K562 (cell line): Measurements from ENCODE around the gene SLC32A1. TPM values are rescaled to one million over a fixed set of nuclear protein-coding genes. Genes with fewer than 3 reads are reported as not detected.

Experiments used
- ATF1 ChIP-seq, 2 experiments: fragments of 450-650 bp in 1 of 2; IDR thresholded peaks; 2 replicates each; pipeline ENCODE4 v1.6.1; 2016; ENCODE audit warnings: missing compliant biosample characterization in 1 of 2, missing genetic modification characterization in 1 of 2
- C11orf30 ChIP-seq: fragments of 450-650 bp; IDR thresholded peaks from 2 replicates; pipeline ENCODE4 v1.6.1; 2016; ENCODE audit warnings: low read depth, mild to moderate bottlenecking
- CEBPB ChIP-seq: fragments of 450-650 bp; IDR thresholded peaks from 2 replicates; pipeline ENCODE4 v1.6.1; 2016; ENCODE audit warnings: missing genetic modification characterization, missing compliant biosample characterization
- EP300 ChIP-seq: IDR thresholded peaks from 2 replicates; pipeline ENCODE4 v1.6.1; 2012; ENCODE audit warnings: low read length, improper control_type of control experiment
- MTA2 ChIP-seq: fragments of 450-650 bp; IDR thresholded peaks from 2 replicates; pipeline ENCODE4 v1.6.1; 2016; ENCODE audit warnings: low read depth
- SMAD4 ChIP-seq: fragments of 250-450 bp; sonication (Bioruptor Pico); conservative IDR thresholded peaks from 2 replicates; pipeline ENCODE4 v1.8.0; 2021; ENCODE audit warnings: inconsistent platforms, mild to moderate bottlenecking, moderate library complexity
- SMARCE1 ChIP-seq: fragments of 450-650 bp; IDR thresholded peaks from 2 replicates; pipeline ENCODE4 v1.7.1; 2016; ENCODE audit warnings: mild to moderate bottlenecking
- SRF ChIP-seq, 2 experiments: fragments of 250-450, 450-650 bp in 1 of 2; sonication (Bioruptor Pico) in 1 of 2; sonication (generic) in 1 of 2; formaldehyde crosslinking; IDR thresholded peaks; 2 replicates each; pipeline versions ENCODE4 v1.5.0 to v1.5.1; 2020 to 2022; ENCODE audit warnings: mild to moderate bottlenecking in 1 of 2, missing genetic modification reagents in 1 of 2
- TAF15 ChIP-seq: fragments of 200-400 bp; formaldehyde crosslinking; IDR thresholded peaks from 2 replicates; pipeline ENCODE4 v1.6.1; 2017; ENCODE audit warnings: mild to moderate bottlenecking, low read depth, low read length, moderate library complexity
- XRCC5 ChIP-seq: fragments of 200-400 bp; formaldehyde crosslinking; IDR thresholded peaks from 2 replicates; pipeline ENCODE4 v1.6.1; 2017; ENCODE audit warnings: low read depth, mild to moderate bottlenecking, low read length
- ZNF175 ChIP-seq: fragments of 200-800 bp; sonication (Bioruptor generic); IDR thresholded peaks from 2 replicates; pipeline ENCODE4 v1.6.1; 2016; ENCODE audit warnings: low read depth, mild to moderate bottlenecking, missing genetic modification characterization, missing compliant biosample characterization
- ZNF197 ChIP-seq: fragments of 200-800 bp; sonication (Bioruptor generic); IDR thresholded peaks from 2 replicates; pipeline ENCODE4 v1.6.1; 2016; ENCODE audit warnings: low read depth, missing genetic modification characterization, missing compliant biosample characterization
- ZNF398 ChIP-seq: fragments of 250-450 bp; sonication (Bioruptor Pico); IDR thresholded peaks from 2 replicates; pipeline ENCODE4 v1.8.0; 2021; ENCODE audit warnings: moderate library complexity, mild to moderate bottlenecking, inconsistent platforms
- ZNF609 ChIP-seq: sonication (generic); formaldehyde crosslinking; IDR thresholded peaks from 2 replicates; pipeline ENCODE4 v1.8.1; 2023; ENCODE audit warnings: missing genetic modification reagents, mild to moderate bottlenecking, borderline replicate concordance
- ZNF639 ChIP-seq, 2 experiments: fragments of 200-800 bp in 1 of 2; sonication (Bioruptor generic) in 1 of 2; sonication (generic) in 1 of 2; formaldehyde crosslinking in 1 of 2; IDR thresholded peaks in 1 of 2; conservative IDR thresholded peaks in 1 of 2; 2 replicates each; pipeline versions ENCODE4 v1.5.0 to v1.6.1; 2016 to 2020; ENCODE audit warnings: missing compliant biosample characterization in 1 of 2, missing genetic modification characterization in 1 of 2, missing genetic modification reagents in 1 of 2
- polyA plus RNA-seq, 8 experiments: library from polyadenylated mRNA; depleted of rRNA in 4 of 8; stranded (reverse) in 5 of 8; unstranded in 3 of 8; fragments of >200 nt; fragmentation: Nextera tagmentation in 2 of 8; fragmentation: Illumina TruSeq in 1 of 8; extraction: Ambion mirVana in 2 of 8; extraction: Trizol in 1 of 8; gene quantifications; 2 replicates each; pipeline versions ENCODE4 v1.2.1 to v1.2.3, GENCODE V29; 2011 to 2014; ENCODE audit warnings: inconsistent platforms in 1 of 8, missing spikeins in 1 of 8
- total RNA-seq, 7 experiments: library from RNA; depleted of rRNA in 6 of 7; stranded (reverse); fragments of >200 nt in 6 of 7; fragmentation: Illumina TruSeq in 2 of 7; extraction: Trizol in 2 of 7; gene quantifications; 2 replicates each; pipeline versions ENCODE4 v1.2.1 to v1.2.3, GENCODE V29; 2011 to 2021; ENCODE audit warnings: low replicate concordance in 1 of 7
- TF ChIP-seq, protein P1 (sequence below): fragments of 450-650 bp; IDR thresholded peaks from 2 replicates; pipeline ENCODE4 v1.6.1; 2016

Gene SLC32A1
- total and polyA plus RNA-seq, 9 of the 15 experiments (the other 6 are each of a cell fraction or from before 2014, with no cell fraction given) = not detected

GRCh38 chr20:38692436-38693411 is 31.6 kb upstream of the SLC32A1 start (continued):
- TF ChIP-seq SMARCE1 = peak; percentile 81
- TF ChIP-seq TAF15 = no peak
- TF ChIP-seq EP300 = peak; percentile 64
- TF ChIP-seq, protein P1, sequence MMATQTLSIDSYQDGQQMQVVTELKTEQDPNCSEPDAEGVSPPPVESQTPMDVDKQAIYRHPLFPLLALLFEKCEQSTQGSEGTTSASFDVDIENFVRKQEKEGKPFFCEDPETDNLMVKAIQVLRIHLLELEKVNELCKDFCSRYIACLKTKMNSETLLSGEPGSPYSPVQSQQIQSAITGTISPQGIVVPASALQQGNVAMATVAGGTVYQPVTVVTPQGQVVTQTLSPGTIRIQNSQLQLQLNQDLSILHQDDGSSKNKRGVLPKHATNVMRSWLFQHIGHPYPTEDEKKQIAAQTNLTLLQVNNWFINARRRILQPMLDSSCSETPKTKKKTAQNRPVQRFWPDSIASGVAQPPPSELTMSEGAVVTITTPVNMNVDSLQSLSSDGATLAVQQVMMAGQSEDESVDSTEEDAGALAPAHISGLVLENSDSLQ = peak; percentile 86
- TF ChIP-seq ZNF609 = no peak
- no peak for TF ChIP-seq C11orf30
- TF ChIP-seq XRCC5 = 0 out of 2 replicates have a peak, but pooled peaks have one; percentile 45
- peak in 1 of 2 experiments; percentile 82; a peak in 2 of 4 replicates for TF ChIP-seq SRF (CRISPR knock-in tag; IDR thresholded peaks at IDR 0.05)
- no peak for TF ChIP-seq CEBPB (tag)
- peak in 1 of 2 experiments; percentile 35; a peak in 1 of 4 replicates for TF ChIP-seq ZNF639 (CRISPR knock-in tag; conservative IDR thresholded peaks at IDR 0.05 in 1 of 2, IDR thresholded peaks at IDR 0.05 in 1 of 2)
- TF ChIP-seq ZNF398 (CRISPR knock-in tag) = no peak
- no peak for TF ChIP-seq ATF1 (CRISPR knock-in tag; IDR thresholded peaks at IDR 0.05)
- TF ChIP-seq ATF1 (tag; IDR thresholded peaks at IDR 0.05) = peak; percentile 65
- TF ChIP-seq ZNF175 (CRISPR knock-in tag) = peak; percentile 81; the same call in 1 of the 2 replicates
- TF ChIP-seq SMAD4 (CRISPR knock-in tag) = peak; percentile 88
- TF ChIP-seq ZNF197 (CRISPR knock-in tag) = no peak; the same call in 1 of the 2 replicates
- peak; percentile 81 for TF ChIP-seq MTA2
